ENCODE results near the gene TMEM252.

DNA sequence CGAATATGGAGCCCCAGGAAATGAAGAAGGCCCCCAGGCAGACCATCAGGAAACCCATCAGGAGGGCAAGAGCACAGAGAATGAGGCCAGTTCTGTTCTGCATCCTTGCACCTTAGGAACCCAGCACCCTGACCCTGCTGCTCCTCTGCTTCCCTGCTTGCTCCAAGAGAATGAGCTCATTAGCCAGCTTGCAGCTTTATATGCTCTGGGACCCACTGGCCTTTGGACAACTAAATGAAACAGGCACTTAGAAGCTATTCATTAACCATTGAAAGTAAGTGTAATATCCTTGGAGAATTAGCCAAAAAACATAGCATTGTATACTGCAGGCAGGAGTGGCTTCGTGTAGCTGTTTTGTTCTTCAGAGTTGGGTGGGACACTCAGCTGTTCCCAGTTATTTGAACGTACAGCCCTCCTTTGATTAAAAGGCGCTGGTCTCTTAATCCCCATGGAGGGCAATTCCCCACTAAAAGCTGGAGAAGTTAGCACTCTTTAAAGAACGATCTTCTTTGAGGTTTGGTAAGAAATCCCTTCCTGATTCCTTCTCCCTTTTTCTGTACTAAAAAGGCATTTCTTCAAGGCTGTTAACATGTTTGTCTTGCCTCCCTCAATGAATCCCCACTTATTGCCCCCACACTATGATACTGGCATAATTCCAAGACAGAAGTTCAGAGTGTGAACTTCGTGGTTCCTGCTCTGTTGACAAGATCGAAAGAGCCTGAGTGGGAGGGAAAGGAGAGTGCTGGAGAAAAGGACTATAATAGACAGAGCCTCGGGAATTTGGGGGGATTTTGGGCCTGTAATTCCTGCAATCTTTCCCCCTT is at the start of gene TMEM252:
- TF ChIP-seq, protein P1, sequence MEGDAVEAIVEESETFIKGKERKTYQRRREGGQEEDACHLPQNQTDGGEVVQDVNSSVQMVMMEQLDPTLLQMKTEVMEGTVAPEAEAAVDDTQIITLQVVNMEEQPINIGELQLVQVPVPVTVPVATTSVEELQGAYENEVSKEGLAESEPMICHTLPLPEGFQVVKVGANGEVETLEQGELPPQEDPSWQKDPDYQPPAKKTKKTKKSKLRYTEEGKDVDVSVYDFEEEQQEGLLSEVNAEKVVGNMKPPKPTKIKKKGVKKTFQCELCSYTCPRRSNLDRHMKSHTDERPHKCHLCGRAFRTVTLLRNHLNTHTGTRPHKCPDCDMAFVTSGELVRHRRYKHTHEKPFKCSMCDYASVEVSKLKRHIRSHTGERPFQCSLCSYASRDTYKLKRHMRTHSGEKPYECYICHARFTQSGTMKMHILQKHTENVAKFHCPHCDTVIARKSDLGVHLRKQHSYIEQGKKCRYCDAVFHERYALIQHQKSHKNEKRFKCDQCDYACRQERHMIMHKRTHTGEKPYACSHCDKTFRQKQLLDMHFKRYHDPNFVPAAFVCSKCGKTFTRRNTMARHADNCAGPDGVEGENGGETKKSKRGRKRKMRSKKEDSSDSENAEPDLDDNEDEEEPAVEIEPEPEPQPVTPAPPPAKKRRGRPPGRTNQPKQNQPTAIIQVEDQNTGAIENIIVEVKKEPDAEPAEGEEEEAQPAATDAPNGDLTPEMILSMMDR (IDR thresholded peaks at IDR 0.05; ENCODE audit: low read length) = no peak
- TF ChIP-seq EZH2 (optimal IDR thresholded peaks at IDR 0.05; ENCODE audit: low read depth, low read length) = no peak
